GM12872 (cell line): ENCODE results near the gene MITD1.
A peak's percentile ranks its signal among the peaks of the same experiment; 100 is the strongest.

Experiments used
- TF ChIP-seq, protein P1 (sequence below): IDR thresholded peaks from 3 replicates; pipeline ENCODE4 v1.5.1; 2011; ENCODE audit warnings: low read depth, mild to moderate bottlenecking, low read length, moderate library complexity; ENCODE audit not compliant: insufficient read depth

Gene MITD1

DNA sequence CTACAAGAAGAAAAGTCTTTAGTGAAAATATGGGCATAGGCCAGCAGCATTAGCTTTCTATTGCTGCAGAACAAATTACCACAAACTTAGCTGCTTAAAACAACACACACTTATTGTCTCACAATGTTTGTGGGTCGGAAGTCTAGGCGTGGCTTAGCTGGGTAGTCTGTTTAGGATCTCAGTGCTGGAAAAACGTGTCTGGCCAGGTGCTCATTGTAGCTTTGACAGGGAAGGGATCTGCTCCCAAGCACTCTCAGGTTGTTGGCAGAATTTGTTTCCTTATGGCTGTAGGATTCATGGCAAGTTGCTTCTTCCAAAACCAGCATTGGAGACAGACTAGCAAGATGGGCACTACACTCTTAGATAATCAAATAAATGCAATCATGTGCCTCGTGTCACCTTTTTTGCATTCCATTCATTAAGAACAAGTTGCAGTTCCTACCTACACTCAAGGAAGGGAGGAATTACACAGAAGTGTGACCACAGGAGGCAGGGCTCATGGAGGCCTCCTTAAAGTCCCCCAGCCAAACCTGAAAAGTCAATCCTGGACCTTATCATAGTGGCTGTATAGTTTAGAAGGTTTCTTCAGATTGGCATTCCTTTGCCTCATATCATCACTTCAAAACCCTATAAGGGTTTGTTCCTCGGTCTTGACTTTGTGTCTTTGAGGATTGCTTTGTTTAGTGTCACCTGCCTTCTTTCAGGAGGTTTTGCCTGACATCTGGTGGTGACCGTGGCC lies 17.4 kb upstream of the MITD1 start:
- TF ChIP-seq, protein P1, sequence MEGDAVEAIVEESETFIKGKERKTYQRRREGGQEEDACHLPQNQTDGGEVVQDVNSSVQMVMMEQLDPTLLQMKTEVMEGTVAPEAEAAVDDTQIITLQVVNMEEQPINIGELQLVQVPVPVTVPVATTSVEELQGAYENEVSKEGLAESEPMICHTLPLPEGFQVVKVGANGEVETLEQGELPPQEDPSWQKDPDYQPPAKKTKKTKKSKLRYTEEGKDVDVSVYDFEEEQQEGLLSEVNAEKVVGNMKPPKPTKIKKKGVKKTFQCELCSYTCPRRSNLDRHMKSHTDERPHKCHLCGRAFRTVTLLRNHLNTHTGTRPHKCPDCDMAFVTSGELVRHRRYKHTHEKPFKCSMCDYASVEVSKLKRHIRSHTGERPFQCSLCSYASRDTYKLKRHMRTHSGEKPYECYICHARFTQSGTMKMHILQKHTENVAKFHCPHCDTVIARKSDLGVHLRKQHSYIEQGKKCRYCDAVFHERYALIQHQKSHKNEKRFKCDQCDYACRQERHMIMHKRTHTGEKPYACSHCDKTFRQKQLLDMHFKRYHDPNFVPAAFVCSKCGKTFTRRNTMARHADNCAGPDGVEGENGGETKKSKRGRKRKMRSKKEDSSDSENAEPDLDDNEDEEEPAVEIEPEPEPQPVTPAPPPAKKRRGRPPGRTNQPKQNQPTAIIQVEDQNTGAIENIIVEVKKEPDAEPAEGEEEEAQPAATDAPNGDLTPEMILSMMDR, result no peak

- TF ChIP-seq, protein P1, result peak; percentile 31; the same call in 1 of the 3 replicates
Measured at GRCh38 chr2:99190548-99190947, 9.7 kb upstream of the MITD1 start.

DNA sequence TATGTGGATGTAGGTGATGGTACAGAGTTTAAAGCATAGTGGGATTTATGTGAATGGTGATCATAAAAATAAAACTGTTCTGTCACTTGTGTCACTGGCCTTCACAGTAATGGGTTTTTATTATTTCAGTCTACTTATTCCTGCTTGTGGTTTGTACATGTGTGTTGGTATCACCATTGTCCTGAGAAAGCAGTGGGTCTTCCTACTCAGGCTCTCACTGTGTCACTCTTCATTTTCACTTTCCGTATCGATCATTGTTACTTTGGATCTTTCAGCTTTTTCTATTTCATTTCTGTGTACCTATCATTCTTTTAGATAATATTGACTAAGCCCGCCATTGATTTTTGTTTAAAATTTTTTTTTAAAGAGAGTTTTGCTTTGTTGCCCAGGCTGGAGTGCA lies 7.5 kb upstream of the MITD1 start:
- TF ChIP-seq, protein P1, result no peak

- TF ChIP-seq, protein P1, result no peak
Measured at GRCh38 chr2:99187011-99187410, 6.2 kb upstream of the MITD1 start.

- TF ChIP-seq, protein P1, result no peak
Measured at GRCh38 chr2:99184811-99185210, 4.0 kb upstream of the MITD1 start.

- TF ChIP-seq, protein P1, result no peak
Measured at GRCh38 chr2:99183025-99183424, 2.2 kb upstream of the MITD1 start.

GRCh38 chr2:99181624-99182000 lies 754 bp upstream of the MITD1 start:
- TF ChIP-seq, protein P1, result no peak
